ENCODE data around the gene TUBB. TPM values are rescaled to one million over a fixed set of nuclear protein-coding genes. Genes with fewer than 3 reads are reported as not detected.

The TUBB gene
- total and polyA plus RNA-seq, 2 donors (not counting 3 experiments of a cell fraction or from before 2014, with no cell fraction given) = 1,276 to 1,408 TPM

GRCh38 chr6:30703011-30703410 lies 17.1 kb upstream of the TUBB start:
- BruUV-seq (replicated peaks) = no TSS peak
- intact Hi-C loops (cut with micrococcal nuclease) (no loop called here), dilution Hi-C loops (cut with MboI; ENCODE audit: extremely low pct_ligation_motif_present, low sequenced_read_pairs) (no loop called here)
- H3K9me1 ChIP-seq (replicated peaks; ENCODE audit: control insufficient read depth, extremely low read depth, insufficient read depth, low read length) = no peaks in the 10 kb centered on the region
- no peaks in the 10 kb centered on the region for H4K20me1 ChIP-seq (replicated peaks; ENCODE audit: control insufficient read depth, extremely low read depth, insufficient read depth, low read length)
- FAIRE-seq = no peak
- no peak overlapping the region for H3K27ac ChIP-seq (ENCODE audit: insufficient read depth, low read depth, low read length)
- ChIA-PET POLR2A (interaction anchor here (0.8 kb wide), 1 partner anchor 14 kb away, joined by 3 read pairs; the partner anchor contains the start of gene MDC1), CTCF (interaction anchor here (1.2 to 3.3 kb wide), 4 partner anchors 8 to 221 kb away, joined by 3 to 16 read pairs (median 12); partner anchors contain the start of gene MDC1)
- DNase-seq (ENCODE audit: low read depth, low spot score) = no peak
- no peaks in the 10 kb centered on the region for H3K27me3 ChIP-seq (ENCODE audit: control insufficient read depth in 2 of 2, insufficient read depth in 2 of 2, low read length in 2 of 2)
- H3K9me3 ChIP-seq (replicated peaks; ENCODE audit: control insufficient read depth, insufficient read depth, low read length) = no peaks in the 10 kb centered on the region
- H3K4me1 ChIP-seq (ENCODE audit: control insufficient read depth, extremely low read depth, insufficient read depth, low read length) = no peaks in the 10 kb centered on the region
- no peaks in the 10 kb centered on the region for H3K79me2 ChIP-seq (ENCODE audit: control insufficient read depth, insufficient read depth, low read length)
- H3K36me3 ChIP-seq (ENCODE audit: control insufficient read depth in 2 of 2, extremely low read depth in 1 of 2, insufficient read depth in 2 of 2, low read length in 2 of 2) = peaks cover 2 to 7% of the 10 kb centered on the region in 2 experiments
- H3K4me3 ChIP-seq (replicated peaks in 1 of 3; ENCODE audit: insufficient read depth in 1 of 3, low read depth in 1 of 3, low read length in 3 of 3) = no peak overlapping the region
- H3K9ac ChIP-seq (replicated peaks; ENCODE audit: extremely low read depth, insufficient read depth, low read length) = no peak overlapping the region
- no peak overlapping the region for H2AFZ ChIP-seq (ENCODE audit: low read depth, low read length)
- TF ChIP-seq JUN (IDR thresholded peaks at IDR 0.05; ENCODE audit: borderline replicate concordance, insufficient read depth, insufficient read length, low read depth) (no peak), POLR2A (IDR thresholded peaks at IDR 0.05; ENCODE audit: low read depth, low read length) (no peak), MYC (IDR thresholded peaks at IDR 0.05; ENCODE audit: low read depth, low read length) (no peak), GATA2 (IDR thresholded peaks at IDR 0.05; ENCODE audit: insufficient read depth, insufficient read length, low read depth, low read length) (no peak), MAX (IDR thresholded peaks at IDR 0.05; ENCODE audit: insufficient read depth, insufficient read length) (no peak), CTCF (IDR thresholded peaks at IDR 0.05; ENCODE audit: extremely low read depth in 1 of 2, insufficient read depth in 1 of 2, low read depth in 1 of 2, low read length in 2 of 2) (no peak), FOS (IDR thresholded peaks at IDR 0.05; ENCODE audit: borderline replicate concordance, insufficient read depth, low read length) (no peak), EZH2 (IDR thresholded peaks at IDR 0.05; ENCODE audit: borderline replicate concordance, low read depth, low read length, severe bottlenecking) (no peak), POLR2AphosphoS5 (IDR thresholded peaks at IDR 0.05; ENCODE audit: insufficient read depth, low read depth, low read length) (no peak)
- H3K4me2 ChIP-seq (ENCODE audit: insufficient read depth, low read length) = no peak overlapping the region
